HCT116 (cell line): ENCODE results near the gene ZDHHC19. TPM values are rescaled to one million over a fixed set of nuclear protein-coding genes. Genes with fewer than 3 reads are reported as not detected.

Source experiments
- ATAC-seq: fragments of 200-7000 bp; cut with Tn5 transposase; 2 replicates; pipeline ENCODE4 v1.9.1; 2020; ENCODE audit warnings: mild to moderate bottlenecking, moderate library complexity
- BruUV-seq: library from RNA; stranded (reverse); fragments of 400-500 nt; replicated peaks from 2 replicates; lab custom pipeline; 2021; lab: Mats Ljungman, UMichigan
- CTCF ChIA-PET: fragments of 300-600 bp; sonication (Branson Sonifier 250); formaldehyde crosslinking; loops from one replicate; lab custom pipeline; 2021; ENCODE audit warnings: antibody characterized with exemption; lab: Charles Lee
- POLR2A ChIA-PET: fragments of 300-600, 350-600 bp; sonication (Branson Sonifier 250); formaldehyde crosslinking; loops from one replicate; lab custom pipeline; 2021; ENCODE audit warnings: antibody characterized with exemption; lab: Charles Lee
- RAD21 ChIA-PET, 2 experiments: fragments of 300-600 bp; sonication (Branson Sonifier 250); formaldehyde crosslinking; loops; one replicate each; lab custom pipeline; 2023; ENCODE audit warnings: low total read pairs in 2 of 2; ENCODE audit not compliant: uncharacterized antibody in 2 of 2, unreplicated experiment in 2 of 2, low non-redundant PET in 1 of 2; lab: Charles Lee
- DNase-seq: peaks from one replicate; pipeline ENCODE4 v3.0.0-alpha.2; 2010; ENCODE audit warnings: low read depth, low spot score
- H2AFZ ChIP-seq: fragments of 200-600 bp; shearing (Covaris generic), sonication (generic); 2 replicates; pipeline ENCODE4 v1.6.1; 2017; ENCODE audit warnings: low read depth, mixed run types, mixed read lengths, antibody characterized with exemption, low read length; ENCODE audit not compliant: poor library complexity, severe bottlenecking
- H3K27ac ChIP-seq: 2 replicates; pipeline ENCODE4 v1.5.1; 2012; ENCODE audit warnings: low read depth, low read length
- H3K27me3 ChIP-seq: fragments of 200-600 bp; sonication (generic); 2 replicates; pipeline ENCODE4 v1.6.1; 2016; ENCODE audit warnings: mixed run types, low read length, mixed read lengths; ENCODE audit not compliant: insufficient read depth
- H3K36me3 ChIP-seq, 2 experiments: fragments of 200-500 bp in 1 of 2; fragments of 200-600 bp in 1 of 2; sonication (Bioruptor generic) in 1 of 2; sonication (generic) in 1 of 2; 2 replicates each; pipeline versions ENCODE4 v1.5.1 to v1.6.1; 2014 to 2016; ENCODE audit warnings: low read length in 2 of 2, inconsistent platforms in 1 of 2, mixed read lengths in 1 of 2, mixed run types in 1 of 2; ENCODE audit not compliant: insufficient read depth in 2 of 2, control insufficient read depth in 1 of 2
- H3K4me1 ChIP-seq, 2 experiments: fragments of 200-600 bp in 1 of 2; sonication (generic) in 1 of 2; 2 replicates each; pipeline versions ENCODE4 v1.5.1 to v1.6.1; 2012 to 2017; ENCODE audit warnings: low read length in 2 of 2, inconsistent platforms in 1 of 2, mild to moderate bottlenecking in 1 of 2, mixed read lengths in 1 of 2, mixed run types in 1 of 2, moderate library complexity in 1 of 2; ENCODE audit not compliant: insufficient read depth in 2 of 2, control insufficient read depth in 1 of 2
- H3K4me2 ChIP-seq: fragments of 200-600 bp; sonication (generic); 2 replicates; pipeline ENCODE4 v1.6.1; 2017; ENCODE audit warnings: mixed run types, low read length, mixed read lengths
- H3K4me3 ChIP-seq, 2 experiments: fragments of 200-600 bp in 1 of 2; sonication (generic) in 1 of 2; replicated peaks in 1 of 2; 2 replicates each; pipeline ENCODE4 v1.5.1; 2011 to 2016; ENCODE audit warnings: low read length in 2 of 2, control low read depth in 1 of 2, low read depth in 1 of 2, mild to moderate bottlenecking in 1 of 2, mixed read lengths in 1 of 2, mixed run types in 1 of 2
- H3K79me2 ChIP-seq: fragments of 200-600 bp; sonication (generic); 2 replicates; pipeline ENCODE4 v1.6.1; 2017; ENCODE audit warnings: mild to moderate bottlenecking, mixed run types, low read length, moderate library complexity, mixed read lengths; ENCODE audit not compliant: insufficient read depth
- H3K9ac ChIP-seq: fragments of 200-600 bp; sonication (generic); 2 replicates; pipeline ENCODE4 v1.6.1; 2016; ENCODE audit warnings: low read length, mixed read lengths
- H3K9me2 ChIP-seq: fragments of 200-600 bp; sonication (generic), shearing (Covaris generic); 2 replicates; pipeline ENCODE4 v1.6.1; 2017; ENCODE audit warnings: mixed run types, mild to moderate bottlenecking, moderate library complexity; ENCODE audit not compliant: insufficient read depth
- H3K9me3 ChIP-seq, 2 experiments: fragments of 200-500 bp in 1 of 2; fragments of 200-600 bp in 1 of 2; sonication (Bioruptor generic) in 1 of 2; sonication (generic) in 1 of 2; 2 replicates each; pipeline ENCODE4 v1.6.1; 2014 to 2017; ENCODE audit warnings: low read length in 2 of 2, mixed read lengths in 2 of 2, inconsistent platforms in 1 of 2, low read depth in 1 of 2, mild to moderate bottlenecking in 1 of 2, mixed run types in 1 of 2, moderate library complexity in 1 of 2; ENCODE audit not compliant: control insufficient read depth in 1 of 2, insufficient read depth in 1 of 2
- H4K20me1 ChIP-seq: fragments of 200-600 bp; sonication (generic), shearing (Covaris generic); 2 replicates; pipeline ENCODE4 v1.6.1; 2017; ENCODE audit warnings: mixed run types, mild to moderate bottlenecking, moderate library complexity; ENCODE audit not compliant: insufficient read depth
- CBX3 ChIP-seq: IDR thresholded peaks from 2 replicates; pipeline ENCODE4 v1.6.1; 2012; ENCODE audit warnings: low read depth
- ELF1 ChIP-seq: IDR thresholded peaks from 2 replicates; pipeline ENCODE4 v1.6.1; 2012; ENCODE audit warnings: low read depth, borderline replicate concordance
- EZH2 ChIP-seq: fragments of 200-600 bp; sonication (generic); IDR thresholded peaks from 2 replicates; pipeline ENCODE4 v1.6.1; 2017; ENCODE audit warnings: antibody characterized with exemption, mixed run types
- EZH2phosphoT487 ChIP-seq: fragments of 200-600 bp; IDR thresholded peaks from 2 replicates; pipeline ENCODE4 v1.6.1; 2018; ENCODE audit warnings: antibody characterized with exemption, borderline replicate concordance
- JUND ChIP-seq: IDR thresholded peaks from 2 replicates; pipeline ENCODE4 v1.6.1; 2012
- POLR2A ChIP-seq: IDR thresholded peaks from 2 replicates; pipeline ENCODE4 v1.7.0; 2011; ENCODE audit warnings: borderline replicate concordance; ENCODE audit not compliant: insufficient read depth, insufficient read length; ENCODE audit errors: extremely low read depth
- SP1 ChIP-seq: IDR thresholded peaks from 2 replicates; pipeline ENCODE4 v1.6.1; 2012; ENCODE audit warnings: low read depth
- intact Hi-C: fragments of 100-400 bp; cut with micrococcal nuclease; formaldehyde crosslinking; loops from 2 replicates; pipeline ENCODE4 v1.10.0; 2022
- total RNA-seq: library from RNA; stranded (reverse); gene quantifications from one replicate; pipeline ENCODE4 v1.2.1, GENCODE V29; 2021; ENCODE audit not compliant: unreplicated experiment
- TF ChIP-seq, protein P1 (sequence below): IDR thresholded peaks from 2 replicates; pipeline ENCODE4 v1.6.1; 2012

ZDHHC19 gene
- total RNA-seq, 1 experiment from 2014 or later, result not detected

- Histone ChIP-seq H3K4me3 (no peak overlapping the region), H2AFZ (no peak overlapping the region), H3K36me3 (no peaks in the 10 kb centered on the region), H3K27me3 (no peaks in the 10 kb centered on the region), H3K4me2 (no peak overlapping the region), H3K79me2 (no peaks in the 10 kb centered on the region), H3K27ac (no peak overlapping the region), H3K4me1 (peaks cover 3 to 4% of the 10 kb centered on the region in 2 experiments; a peak in 1 of 4 replicates), H3K9me2 (no peaks in the 10 kb centered on the region), H3K9ac (no peak overlapping the region), H4K20me1 (no peaks in the 10 kb centered on the region), H3K9me3 (peaks cover 0 to 4% of the 10 kb centered on the region in 2 experiments; a peak in 1 of 4 replicates)
- intact Hi-C loops, result no loop called here
- POLR2A ChIA-PET, result no interaction called here
- TF ChIP-seq POLR2A (no peak), JUND (no peak), EZH2 (no peak), SP1 (no peak)
- TF ChIP-seq, protein P1, sequence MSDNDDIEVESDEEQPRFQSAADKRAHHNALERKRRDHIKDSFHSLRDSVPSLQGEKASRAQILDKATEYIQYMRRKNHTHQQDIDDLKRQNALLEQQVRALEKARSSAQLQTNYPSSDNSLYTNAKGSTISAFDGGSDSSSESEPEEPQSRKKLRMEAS, result no peak
- RAD21 ChIA-PET, result no interaction called here
- CTCF ChIA-PET, result no interaction called here
- DNase-seq, result no peak
- BruUV-seq, result no TSS peak
- ATAC-seq, result no peak
These were observed 60.7 kb downstream of the ZDHHC19 start for GRCh38 chr3:196150481-196150880.

GRCh38 chr3:196149831-196150301 is 61.3 kb downstream of the ZDHHC19 start:
- Histone ChIP-seq H3K9me2 (no peaks in the 10 kb centered on the region), H3K4me1 (peaks cover 3 to 4% of the 10 kb centered on the region in 2 experiments; a peak in 1 of 4 replicates), H3K9ac (no peak overlapping the region), H3K4me3 (no peak overlapping the region), H3K27ac (no peak overlapping the region), H3K27me3 (no peaks in the 10 kb centered on the region), H3K4me2 (no peak overlapping the region), H2AFZ (no peak overlapping the region), H4K20me1 (no peaks in the 10 kb centered on the region), H3K79me2 (no peaks in the 10 kb centered on the region), H3K36me3 (no peaks in the 10 kb centered on the region), H3K9me3 (peaks cover 0 to 4% of the 10 kb centered on the region in 2 experiments; a peak in 1 of 4 replicates)
- RAD21 ChIA-PET, result no interaction called here
- POLR2A ChIA-PET, result interaction anchor here (0.7 kb wide), 1 partner anchor 996 kb away, joined by 3 read pairs; no protein-coding TSS in a partner anchor
- no TSS peak for BruUV-seq
- intact Hi-C loops, result no loop called here
- ATAC-seq (no peak), DNase-seq (no peak)
- CTCF ChIA-PET, result no interaction called here
- TF ChIP-seq CBX3 (0 out of 2 replicates have a peak, but pooled peaks have one; percentile 62), EZH2phosphoT487 (no peak), ELF1 (no peak)
